GM23338 (cell line): ENCODE data around the gene ABCG2. TPM values are rescaled to one million over a fixed set of nuclear protein-coding genes. Genes with fewer than 3 reads are reported as not detected.
"Not testable (repeated sequence)": the region's sequence is repeated elsewhere in the genome, so short reads cannot be mapped to it uniquely, and the experiment has no call there.

Experiments
- ATAC-seq: fragments of 200-7000 bp; cut with Tn5 transposase; 3 replicates; pipeline ENCODE4 v1.9.1; 2020
- DNase-seq: peaks from one replicate; pipeline ENCODE4 v3.0.0-alpha.2; 2015; ENCODE audit warnings: low spot score
- H2AFZ ChIP-seq: fragments of 200-600 bp; sonication (generic); 2 replicates; pipeline ENCODE4 v1.8.0; 2016; ENCODE audit warnings: antibody characterized with exemption, mild to moderate bottlenecking, moderate library complexity
- H3F3A ChIP-seq: fragments of 200-600 bp; sonication (generic); replicated peaks from 2 replicates; pipeline ENCODE4 v1.8.0; 2017; ENCODE audit warnings: antibody characterized with exemption, mixed run types, low read depth
- H3K27ac ChIP-seq: fragments of 200-600 bp; sonication (generic); 2 replicates; pipeline ENCODE4 v1.6.1; 2016; ENCODE audit warnings: low read depth
- H3K27me3 ChIP-seq: fragments of 200-600 bp; sonication (generic); 2 replicates; pipeline ENCODE4 v1.8.0; 2016; ENCODE audit warnings: mild to moderate bottlenecking, mixed run types, moderate library complexity; ENCODE audit not compliant: insufficient read depth
- H3K36me3 ChIP-seq: fragments of 200-600 bp; sonication (generic); 2 replicates; pipeline ENCODE4 v1.8.0; 2016; ENCODE audit warnings: mild to moderate bottlenecking; ENCODE audit not compliant: insufficient read depth
- H3K4me1 ChIP-seq: fragments of 200-600 bp; sonication (generic); 2 replicates; pipeline ENCODE4 v1.8.0; 2016; ENCODE audit warnings: mild to moderate bottlenecking, moderate library complexity; ENCODE audit not compliant: insufficient read depth
- H3K4me2 ChIP-seq: fragments of 200-600 bp; sonication (generic); 2 replicates; pipeline ENCODE4 v1.7.1; 2017; ENCODE audit warnings: mixed run types
- H3K4me3 ChIP-seq: fragments of 200-600 bp; sonication (generic); 2 replicates; pipeline ENCODE4 v1.6.1; 2016; ENCODE audit warnings: mixed run types
- H3K79me2 ChIP-seq: fragments of 200-600 bp; sonication (generic); replicated peaks from 2 replicates; pipeline ENCODE4 v1.8.0; 2017; ENCODE audit warnings: mild to moderate bottlenecking; ENCODE audit not compliant: insufficient read depth
- H3K9me2 ChIP-seq: fragments of 200-600 bp; sonication (generic); 2 replicates; pipeline ENCODE4 v1.8.0; 2017; ENCODE audit not compliant: insufficient read depth
- H4K20me1 ChIP-seq: fragments of 200-600 bp; sonication (generic); replicated peaks from 2 replicates; pipeline ENCODE4 v1.8.0; 2017; ENCODE audit warnings: mild to moderate bottlenecking; ENCODE audit not compliant: insufficient read depth
- H3K27ac Mint-ChIP-seq: 2 replicates; pipeline ENCODE4 v1.8.0; 2020; ENCODE audit warnings: inconsistent platforms, mild to moderate bottlenecking, moderate library complexity, mixed read lengths
- H3K27me3 Mint-ChIP-seq: 3 replicates; pipeline ENCODE4 v1.8.0; 2022; ENCODE audit warnings: low read depth, mild to moderate bottlenecking, moderate library complexity, mixed read lengths, inconsistent platforms; ENCODE audit not compliant: insufficient read depth, poor library complexity
- H3K36me3 Mint-ChIP-seq: 3 replicates; pipeline ENCODE4 v1.8.0; 2021; ENCODE audit warnings: low read depth, mild to moderate bottlenecking, inconsistent platforms, moderate library complexity, mixed read lengths
- H3K4me1 Mint-ChIP-seq: 3 replicates; pipeline ENCODE4 v1.8.0; 2020; ENCODE audit warnings: mild to moderate bottlenecking, inconsistent platforms, mixed read lengths
- H3K4me3 Mint-ChIP-seq: 3 replicates; pipeline ENCODE4 v1.8.0; 2021; ENCODE audit warnings: moderate library complexity, mild to moderate bottlenecking, inconsistent platforms, mixed read lengths
- H3K9me3 Mint-ChIP-seq: 3 replicates; pipeline ENCODE4 v1.8.0; 2020; ENCODE audit warnings: moderate library complexity, mild to moderate bottlenecking, inconsistent platforms, mixed read lengths
- CREB1 ChIP-seq: fragments of 250-450 bp; sonication (Bioruptor Pico); IDR thresholded peaks from 2 replicates; pipeline ENCODE4 v1.5.0; 2020; ENCODE audit warnings: low read depth, mild to moderate bottlenecking, moderate library complexity
- ETS1 ChIP-seq: IDR thresholded peaks from 2 replicates; pipeline ENCODE4 v1.6.1; 2016; ENCODE audit warnings: antibody characterized with exemption
- EZH2 ChIP-seq: fragments of 200-600 bp; sonication (generic); IDR thresholded peaks from one replicate; pipeline ENCODE4 v1.8.0; 2017; ENCODE audit warnings: antibody characterized with exemption, mild to moderate bottlenecking, low read depth; ENCODE audit not compliant: unreplicated experiment
- EZH2phosphoT487 ChIP-seq: fragments of 200-600 bp; sonication (generic); IDR thresholded peaks from one replicate; pipeline ENCODE4 v1.8.1; 2018; ENCODE audit warnings: antibody characterized with exemption; ENCODE audit not compliant: unreplicated experiment
- NANOG ChIP-seq: IDR thresholded peaks from 2 replicates; pipeline ENCODE4 v1.6.1; 2016; ENCODE audit warnings: antibody characterized with exemption, borderline replicate concordance
- POLR2AphosphoS5 ChIP-seq: IDR thresholded peaks from 2 replicates; pipeline ENCODE4 v1.6.1; 2016; ENCODE audit warnings: antibody characterized with exemption, low read depth
- REST ChIP-seq: IDR thresholded peaks from one replicate; pipeline ENCODE4 v1.6.1; 2018; ENCODE audit warnings: antibody characterized with exemption; ENCODE audit not compliant: unreplicated experiment
- ZNF114 ChIP-seq: fragments of 250-450 bp; sonication (Bioruptor Pico); IDR thresholded peaks from 2 replicates; pipeline ENCODE4 v1.5.0; 2020; ENCODE audit warnings: mild to moderate bottlenecking, moderate library complexity
- ZNF331 ChIP-seq: fragments of 250-450 bp; sonication (Bioruptor Pico); IDR thresholded peaks from 2 replicates; pipeline ENCODE4 v1.5.0; 2020; ENCODE audit warnings: low read depth, mild to moderate bottlenecking, moderate library complexity
- polyA plus RNA-seq: library from polyadenylated mRNA; unstranded; fragments of >200 nt; fragmentation: Nextera tagmentation; extraction: Ambion mirVana; gene quantifications from 2 replicates; pipeline ENCODE4 v1.2.1, GENCODE V29; 2016
- total RNA-seq: library from RNA; depleted of rRNA; stranded (reverse); fragments of >200 nt; shearing (Covaris generic); gene quantifications from 2 replicates; pipeline ENCODE4 v1.2.3, GENCODE V29; 2014

ABCG2 gene
- total and polyA plus RNA-seq, 2 experiments from 2014 or later = 1.5 to 10.6 TPM

GRCh38 chr4:88134111-88134510 lies 24.3 kb downstream of the ABCG2 start (continued):
- TF ChIP-seq REST = no peak
- TF ChIP-seq CREB1 (CRISPR knock-in tag) = no peak
- no peak for TF ChIP-seq ZNF331 (CRISPR knock-in tag)
- TF ChIP-seq EZH2phosphoT487 = no peak

- no peaks in the 10 kb centered on the region for H3K9me2 ChIP-seq
- no peaks in the 10 kb centered on the region for H3K4me1 ChIP-seq
- H3K27me3 ChIP-seq = no peaks in the 10 kb centered on the region
- peaks cover 14% of the 10 kb centered on the region; the same call in 2 of the 3 replicates for H3K9me3 Mint-ChIP-seq
- H3K36me3 Mint-ChIP-seq = peaks cover under 1% of the 10 kb centered on the region; the same call in 1 of the 3 replicates
- no peaks in the 10 kb centered on the region for H3K79me2 ChIP-seq
- H2AFZ ChIP-seq = no peak overlapping the region
- H4K20me1 ChIP-seq = no peaks in the 10 kb centered on the region
- no peaks in the 10 kb centered on the region for H3K4me1 Mint-ChIP-seq
- H3K27ac ChIP-seq = no peak overlapping the region
- no peak overlapping the region for H3K4me3 ChIP-seq
- no peaks in the 10 kb centered on the region for H3K36me3 ChIP-seq
- DNase-seq = no peak
- TF ChIP-seq EZH2 = no peak
- no peak for TF ChIP-seq ETS1
- TF ChIP-seq ZNF114 (CRISPR knock-in tag) = no peak
- TF ChIP-seq CREB1 (CRISPR knock-in tag) = no peak
- TF ChIP-seq ZNF331 (CRISPR knock-in tag) = no peak
- no peak overlapping the region for H3K4me3 Mint-ChIP-seq
- H3F3A ChIP-seq = no peaks in the 10 kb centered on the region
- no peak overlapping the region for H3K27ac Mint-ChIP-seq
- ATAC-seq = no peak
- no peak overlapping the region for H3K4me2 ChIP-seq
- H3K27me3 Mint-ChIP-seq = peaks cover 1% of the 10 kb centered on the region
Observed at GRCh38 chr4:88130544-88131305, 27.7 kb downstream of the ABCG2 start.

- H3K27me3 Mint-ChIP-seq = peaks cover 1% of the 10 kb centered on the region
- Histone ChIP-seq H3F3A (no peaks in the 10 kb centered on the region), H3K4me1 (no peaks in the 10 kb centered on the region), H3K27me3 (no peaks in the 10 kb centered on the region), H2AFZ (no peak overlapping the region), H3K36me3 (no peaks in the 10 kb centered on the region), H3K79me2 (no peaks in the 10 kb centered on the region), H4K20me1 (no peaks in the 10 kb centered on the region), H3K27ac (no peak overlapping the region), H3K4me2 (no peak overlapping the region), H3K4me3 (no peak overlapping the region), H3K9me2 (no peaks in the 10 kb centered on the region)
- H3K4me3 Mint-ChIP-seq = no peak overlapping the region
- peaks cover 3% of the 10 kb centered on the region; the same call in 1 of the 3 replicates for H3K36me3 Mint-ChIP-seq
- ATAC-seq = no peak
- no peak overlapping the region for H3K27ac Mint-ChIP-seq
- peaks cover 17% of the 10 kb centered on the region; the same call in 2 of the 3 replicates for H3K9me3 Mint-ChIP-seq
- no peak for DNase-seq
- no peak for TF ChIP-seq NANOG
- TF ChIP-seq EZH2 = no peak
- no peak for TF ChIP-seq ZNF114 (CRISPR knock-in tag)
- TF ChIP-seq ZNF331 (CRISPR knock-in tag) = no peak
- no peak for TF ChIP-seq POLR2AphosphoS5
- no peaks in the 10 kb centered on the region for H3K4me1 Mint-ChIP-seq
Observed at GRCh38 chr4:88130003-88130402, 28.4 kb downstream of the ABCG2 start.

GRCh38 chr4:88122260-88122659 lies 36.2 kb downstream of the ABCG2 start:
- DNase-seq (peak; percentile 43), ATAC-seq (peak; percentile 75)
- H3K4me3 ChIP-seq, H3K27ac ChIP-seq, H3K27ac Mint-ChIP-seq, H3K27me3 Mint-ChIP-seq, H3K4me3 Mint-ChIP-seq, H3K9me2 ChIP-seq, H4K20me1 ChIP-seq, H3K4me1 ChIP-seq, H3K4me2 ChIP-seq, H3F3A ChIP-seq, H3K27me3 ChIP-seq, H3K4me1 Mint-ChIP-seq, H3K79me2 ChIP-seq: not testable (repeated sequence)
- H3K36me3 Mint-ChIP-seq = peaks cover 41% of the 10 kb centered on the region
- Histone ChIP-seq H2AFZ (peak overlapping the region; percentile 83; the same call in 1 of the 2 replicates), H3K36me3 (peaks cover 18% of the 10 kb centered on the region)
- H3K9me3 Mint-ChIP-seq = peaks cover 60% of the 10 kb centered on the region
